ENCODE results near the gene FLYWCH1. TPM values are rescaled to one million over a fixed set of nuclear protein-coding genes. Genes with fewer than 3 reads are reported as not detected.

Gene FLYWCH1
- total and polyA plus RNA-seq, 2 of the 8 experiments (the other 6 are each of a cell fraction or from before 2014, with no cell fraction given) = 12.4 to 23.5 TPM

DNA sequence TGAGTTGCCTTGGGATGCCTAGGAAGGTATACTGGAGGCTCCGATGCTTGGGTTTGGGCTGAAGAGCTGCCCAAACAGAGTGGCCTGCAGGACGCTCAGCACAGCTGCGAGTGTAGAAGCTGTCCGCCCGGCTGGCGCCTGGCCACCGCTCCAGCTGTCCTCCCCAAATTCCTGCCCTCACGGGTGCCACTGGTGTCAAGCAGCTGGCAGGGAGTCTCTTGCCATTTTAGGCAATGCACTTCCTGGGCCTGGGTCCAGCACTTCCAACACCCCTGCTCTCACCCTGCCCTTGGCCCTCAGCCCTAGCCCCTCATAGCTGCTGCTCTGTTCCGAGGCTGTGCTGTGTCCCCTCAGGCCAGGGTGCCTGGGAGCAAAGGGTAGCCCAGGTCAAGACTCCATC, 73.7 kb downstream of the FLYWCH1 start:
- no peaks in the 10 kb centered on the region for H3K36me3 ChIP-seq (ENCODE audit: control insufficient read depth in 2 of 4, insufficient read depth in 4 of 4, low read length in 3 of 4)
- H3K23ac ChIP-seq (ENCODE audit: insufficient read length) = no peak overlapping the region
- H3K23me2 ChIP-seq (ENCODE audit: low read depth, low read length) = peaks cover 7% of the 10 kb centered on the region; the same call in 1 of the 2 replicates
- no peaks in the 10 kb centered on the region for H3K79me1 ChIP-seq (ENCODE audit: low read depth, low read length)
- FAIRE-seq (no peak), DNase-seq (ENCODE audit: low read depth in 1 of 2, low spot score in 2 of 2) (no peak)
- no peak overlapping the region for H3K4me2 ChIP-seq (ENCODE audit: insufficient read depth in 1 of 2, low read depth in 2 of 2, low read length in 2 of 2)
- no peak overlapping the region for H2AK5ac ChIP-seq (ENCODE audit: low read depth, low read length)
- no peak overlapping the region for H3K9ac ChIP-seq (replicated peaks in 1 of 4; ENCODE audit: extremely low read depth in 1 of 4, low read depth in 3 of 4, low read length in 3 of 4)
- no peaks in the 10 kb centered on the region for H3K9me3 ChIP-seq (ENCODE audit: insufficient read depth in 2 of 2, low read depth in 1 of 2, low read length in 1 of 2)
- H2BK5ac ChIP-seq (ENCODE audit: low read depth, low read length) = no peak overlapping the region
- no peak overlapping the region; the same call in 1 of the 2 replicates for H4K8ac ChIP-seq (ENCODE audit: extremely low read depth, insufficient read depth, low read length)
- peaks cover 3 to 30% (median 23%) of the 10 kb centered on the region in 4 experiments for H3K4me1 ChIP-seq (replicated peaks in 1 of 4; ENCODE audit: control insufficient read depth in 3 of 4, insufficient read depth in 4 of 4, low read length in 3 of 4)
- no peak overlapping the region for H3K4ac ChIP-seq (replicated peaks; ENCODE audit: insufficient read length, low read depth, low read length)
- no peak overlapping the region for H3K56ac ChIP-seq (replicated peaks; ENCODE audit: insufficient read length, low read depth, low read length)
- no peaks in the 10 kb centered on the region; a peak in 1 of 7 replicates for H3K27me3 ChIP-seq (replicated peaks in 1 of 4; ENCODE audit: control insufficient read depth in 3 of 4, extremely low read depth in 1 of 4, insufficient read depth in 3 of 4, low read length in 3 of 4)
- no peak overlapping the region for H3K27ac ChIP-seq (ENCODE audit: low read depth, low read length)
- H2BK15ac ChIP-seq (ENCODE audit: low read length) = no peak overlapping the region; the same call in 1 of the 2 replicates
- H4K5ac ChIP-seq (ENCODE audit: insufficient read length, low read depth, low read length) = no peak overlapping the region
- H2BK20ac ChIP-seq (ENCODE audit: low read length) = no peak overlapping the region
- H2AFZ ChIP-seq (ENCODE audit: low read length) = no peak overlapping the region
- no peak overlapping the region for H3K4me3 ChIP-seq (ENCODE audit: extremely low read depth in 1 of 4, insufficient read depth in 2 of 4, low read depth in 3 of 4, low read length in 4 of 4)
- no peaks in the 10 kb centered on the region for H3K79me2 ChIP-seq (ENCODE audit: control insufficient read depth in 1 of 2, insufficient read depth in 2 of 2, low read length in 2 of 2)
- H2BK12ac ChIP-seq (ENCODE audit: low read depth, low read length) = no peak overlapping the region
- H4K20me1 ChIP-seq (replicated peaks in 1 of 2; ENCODE audit: control insufficient read depth in 1 of 2, insufficient read depth in 2 of 2, low read length in 2 of 2) = no peaks in the 10 kb centered on the region
- 95% methylated on average over 9 of the region's 9 CpGs; no CpG with 5 or more reads in 1 of the 2 experiments for WGBS, 2 experiments (ENCODE audit: extremely low coverage in 1 of 2, insufficient coverage in 1 of 2, insufficient read length in 1 of 2, insufficient replicate concordance in 2 of 2, low coverage in 1 of 2, low lambda C conversion rate in 2 of 2, missing lambda C conversion rate in 1 of 2)
- no peak overlapping the region for H3K14ac ChIP-seq (ENCODE audit: insufficient read length)
- H4K91ac ChIP-seq (replicated peaks; ENCODE audit: insufficient read length, low read length) = no peak overlapping the region
- ChIA-PET POLR2A (ENCODE audit: partially characterized antibody) (interaction anchor here (1.2 to 15.2 kb wide), 5 partner anchors 11 to 71 kb away, joined by 3 to 200 read pairs (median 11); partner anchors contain the start of genes CLDN6, HCFC1R1, THOC6 and TNFRSF12A), CTCF (ENCODE audit: partially characterized antibody) (interaction anchor here (0.9 to 2.7 kb wide), 12 partner anchors 9 to 46 kb away, joined by 3 to 12 read pairs (median 4); partner anchors contain the start of genes PAQR4 and TNFRSF12A)
- peak overlapping the region; percentile 32; the same call in 1 of the 2 replicates for H3K18ac ChIP-seq (ENCODE audit: extremely low read depth, low read length)
- no peak overlapping the region for H2BK120ac ChIP-seq (replicated peaks; ENCODE audit: low read depth, low read length)
- TF ChIP-seq, protein P1, sequence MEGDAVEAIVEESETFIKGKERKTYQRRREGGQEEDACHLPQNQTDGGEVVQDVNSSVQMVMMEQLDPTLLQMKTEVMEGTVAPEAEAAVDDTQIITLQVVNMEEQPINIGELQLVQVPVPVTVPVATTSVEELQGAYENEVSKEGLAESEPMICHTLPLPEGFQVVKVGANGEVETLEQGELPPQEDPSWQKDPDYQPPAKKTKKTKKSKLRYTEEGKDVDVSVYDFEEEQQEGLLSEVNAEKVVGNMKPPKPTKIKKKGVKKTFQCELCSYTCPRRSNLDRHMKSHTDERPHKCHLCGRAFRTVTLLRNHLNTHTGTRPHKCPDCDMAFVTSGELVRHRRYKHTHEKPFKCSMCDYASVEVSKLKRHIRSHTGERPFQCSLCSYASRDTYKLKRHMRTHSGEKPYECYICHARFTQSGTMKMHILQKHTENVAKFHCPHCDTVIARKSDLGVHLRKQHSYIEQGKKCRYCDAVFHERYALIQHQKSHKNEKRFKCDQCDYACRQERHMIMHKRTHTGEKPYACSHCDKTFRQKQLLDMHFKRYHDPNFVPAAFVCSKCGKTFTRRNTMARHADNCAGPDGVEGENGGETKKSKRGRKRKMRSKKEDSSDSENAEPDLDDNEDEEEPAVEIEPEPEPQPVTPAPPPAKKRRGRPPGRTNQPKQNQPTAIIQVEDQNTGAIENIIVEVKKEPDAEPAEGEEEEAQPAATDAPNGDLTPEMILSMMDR (IDR thresholded peaks at IDR 0.05; ENCODE audit: control extremely low read depth in 1 of 3, insufficient read depth in 1 of 3, low read depth in 1 of 3, low read length in 3 of 3) = no peak
- TF ChIP-seq EGR1 (IDR thresholded peaks at IDR 0.05; ENCODE audit: borderline replicate concordance, low read depth, low read length) (no peak), BACH1 (IDR thresholded peaks at IDR 0.05; ENCODE audit: low read length) (no peak), CEBPB (IDR thresholded peaks at IDR 0.05; ENCODE audit: low read depth, low read length) (no peak), CBX8 (IDR thresholded peaks at IDR 0.05; ENCODE audit: borderline replicate concordance, low read depth, low read length) (no peak), RBBP5 (IDR thresholded peaks at IDR 0.05; ENCODE audit: borderline replicate concordance, low read depth, low read length) (no peak), NRF1 (IDR thresholded peaks at IDR 0.05; ENCODE audit: low read depth, low read length) (no peak)
- TF ChIP-seq, protein P2, sequence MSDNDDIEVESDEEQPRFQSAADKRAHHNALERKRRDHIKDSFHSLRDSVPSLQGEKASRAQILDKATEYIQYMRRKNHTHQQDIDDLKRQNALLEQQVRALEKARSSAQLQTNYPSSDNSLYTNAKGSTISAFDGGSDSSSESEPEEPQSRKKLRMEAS (IDR thresholded peaks at IDR 0.05) = no peak
- TF ChIP-seq, protein P3, sequence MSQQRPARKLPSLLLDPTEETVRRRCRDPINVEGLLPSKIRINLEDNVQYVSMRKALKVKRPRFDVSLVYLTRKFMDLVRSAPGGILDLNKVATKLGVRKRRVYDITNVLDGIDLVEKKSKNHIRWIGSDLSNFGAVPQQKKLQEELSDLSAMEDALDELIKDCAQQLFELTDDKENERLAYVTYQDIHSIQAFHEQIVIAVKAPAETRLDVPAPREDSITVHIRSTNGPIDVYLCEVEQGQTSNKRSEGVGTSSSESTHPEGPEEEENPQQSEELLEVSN (IDR thresholded peaks at IDR 0.05) = no peak

Data from H1 (cell line).